SK-N-SH (cell line): ENCODE data around the gene ARMC9. TPM values are rescaled to one million over a fixed set of nuclear protein-coding genes. Genes with fewer than 3 reads are reported as not detected.

Experiments used
- CTCF ChIA-PET: fragments of 300-600, 350-600 bp; formaldehyde crosslinking; extraction: SDS; loops from one replicate; lab custom pipeline; 2021; lab: Yijun Ruan, JAX
- POLR2A ChIA-PET: fragments of 350-600 bp; sonication (Branson Sonifier 250); formaldehyde crosslinking; extraction: SDS; loops from one replicate; lab custom pipeline; 2020; ENCODE audit warnings: antibody characterized with exemption, inconsistent platforms; lab: Yijun Ruan, JAX
- DNase-seq: peaks from one replicate; pipeline ENCODE4 v3.0.0; 2012
- H2AFZ ChIP-seq: fragments of 200-600 bp; sonication (generic); 2 replicates; pipeline ENCODE4 v1.8.1; 2016; ENCODE audit warnings: antibody characterized with exemption, mild to moderate bottlenecking, low read depth
- H3F3A ChIP-seq: fragments of 200-600 bp; sonication (generic); replicated peaks from 2 replicates; pipeline ENCODE3; 2016; ENCODE audit warnings: antibody characterized with exemption, mild to moderate bottlenecking; ENCODE audit not compliant: insufficient read depth
- H3K27ac ChIP-seq, 2 experiments: fragments of 200-500 bp in 1 of 2; fragments of 200-600 bp in 1 of 2; sonication (Bioruptor generic) in 1 of 2; sonication (generic), shearing (Covaris generic) in 1 of 2; 2 replicates each; pipeline versions ENCODE4 v1.5.1 to v1.6.1; 2014 to 2016; ENCODE audit warnings: low read depth in 2 of 2, inconsistent platforms in 1 of 2, low read length in 1 of 2, mild to moderate bottlenecking in 1 of 2, mixed read lengths in 1 of 2
- H3K27me3 ChIP-seq: fragments of 200-600 bp; sonication (generic), shearing (Covaris generic); 2 replicates; pipeline ENCODE4 v1.6.1; 2016; ENCODE audit warnings: mixed run types; ENCODE audit not compliant: insufficient read depth
- H3K36me3 ChIP-seq, 2 experiments: fragments of 200-500 bp in 1 of 2; fragments of 200-600 bp in 1 of 2; sonication (Bioruptor generic) in 1 of 2; sonication (generic) in 1 of 2; replicated peaks in 1 of 2; 2 replicates each; pipeline versions ENCODE3 to v1.5.1; 2014 to 2016; ENCODE audit warnings: low read length in 1 of 2, mild to moderate bottlenecking in 1 of 2; ENCODE audit not compliant: insufficient read depth in 2 of 2, control insufficient read depth in 1 of 2
- H3K4me1 ChIP-seq, 2 experiments: fragments of 200-500 bp in 1 of 2; fragments of 200-600 bp in 1 of 2; sonication (Bioruptor generic) in 1 of 2; sonication (generic), shearing (Covaris generic) in 1 of 2; 2 replicates each; pipeline versions ENCODE4 v1.5.1 to v1.6.1; 2014 to 2016; ENCODE audit warnings: low read depth in 1 of 2, low read length in 1 of 2, mixed run types in 1 of 2; ENCODE audit not compliant: insufficient read depth in 2 of 2, control insufficient read depth in 1 of 2
- H3K4me2 ChIP-seq: fragments of 200-600 bp; sonication (generic), shearing (Covaris generic); 2 replicates; pipeline ENCODE4 v1.6.1; 2017; ENCODE audit warnings: mixed run types
- H3K4me3 ChIP-seq, 2 experiments: fragments of 200-500 bp in 1 of 2; fragments of 200-600 bp in 1 of 2; sonication (Bioruptor generic) in 1 of 2; sonication (generic), shearing (Covaris generic) in 1 of 2; 2 replicates each; pipeline versions ENCODE4 v1.5.1 to v1.8.1; 2014 to 2016; ENCODE audit warnings: low read depth in 2 of 2, inconsistent platforms in 1 of 2, low read length in 1 of 2, mild to moderate bottlenecking in 1 of 2, mixed read lengths in 1 of 2, moderate library complexity in 1 of 2
- H3K79me2 ChIP-seq: fragments of 200-600 bp; sonication (generic); 2 replicates; pipeline ENCODE4 v1.8.1; 2017; ENCODE audit warnings: mild to moderate bottlenecking; ENCODE audit not compliant: insufficient read depth
- H3K9ac ChIP-seq: fragments of 200-600 bp; sonication (generic); 2 replicates; pipeline ENCODE4 v1.6.1; 2017; ENCODE audit warnings: mixed run types
- H3K9me2 ChIP-seq: fragments of 200-600 bp; sonication (generic); 2 replicates; pipeline ENCODE4 v1.6.1; 2017; ENCODE audit warnings: mixed run types
- H3K9me3 ChIP-seq: fragments of 200-600 bp; sonication (generic); 2 replicates; pipeline ENCODE4 v1.6.1; 2017; ENCODE audit warnings: mixed run types, mild to moderate bottlenecking, moderate library complexity
- H4K20me1 ChIP-seq: fragments of 200-600 bp; sonication (generic); 2 replicates; pipeline ENCODE4 v1.6.1; 2017; ENCODE audit warnings: mild to moderate bottlenecking, mixed run types; ENCODE audit not compliant: insufficient read depth
- ELF1 ChIP-seq: IDR thresholded peaks from 2 replicates; pipeline ENCODE4 v1.4.0; 2012
- GABPA ChIP-seq: IDR thresholded peaks from 2 replicates; pipeline ENCODE4 v1.4.0; 2012; ENCODE audit warnings: low read depth, mild to moderate bottlenecking
- POLR2AphosphoS5 ChIP-seq: IDR thresholded peaks from 2 replicates; pipeline ENCODE4 v1.6.1; 2012; ENCODE audit warnings: low read depth, low read length
- RAD21 ChIP-seq: IDR thresholded peaks from 2 replicates; pipeline ENCODE4 v1.6.1; 2012; ENCODE audit warnings: mild to moderate bottlenecking, low read length
- RFX5 ChIP-seq: IDR thresholded peaks from 2 replicates; pipeline ENCODE4 v1.6.1; 2012; ENCODE audit warnings: mild to moderate bottlenecking, improper control_type of control experiment, low read length
- RXRA ChIP-seq: IDR thresholded peaks from 2 replicates; pipeline ENCODE4 v1.4.0; 2012; ENCODE audit warnings: low read depth, mild to moderate bottlenecking, borderline replicate concordance
- SIN3A ChIP-seq: IDR thresholded peaks from 2 replicates; pipeline ENCODE4 v1.6.1; 2012; ENCODE audit warnings: low read depth, mild to moderate bottlenecking, low read length, moderate library complexity, borderline replicate concordance
- SMC3 ChIP-seq: IDR thresholded peaks from 2 replicates; pipeline ENCODE4 v1.6.1; 2012; ENCODE audit warnings: low read depth, low read length, improper control_type of control experiment
- TAF1 ChIP-seq: IDR thresholded peaks from 2 replicates; pipeline ENCODE4 v1.6.1; 2012; ENCODE audit warnings: low read depth, mild to moderate bottlenecking, low read length, moderate library complexity, borderline replicate concordance
- TCF12 ChIP-seq: IDR thresholded peaks from 2 replicates; pipeline ENCODE4 v1.4.0; 2012
- TEAD4 ChIP-seq: IDR thresholded peaks from 2 replicates; pipeline ENCODE4 v1.4.0; 2012; ENCODE audit warnings: mild to moderate bottlenecking, borderline replicate concordance; ENCODE audit not compliant: insufficient read depth
- WGBS: methylation state at CpG from one replicate; pipeline ENCODE4 v1.1.6; 2017; ENCODE audit warnings: low lambda C conversion rate; 5-methylcytosine and 5-hydroxymethylcytosine counted together
- polyA plus RNA-seq, 3 experiments: library from polyadenylated mRNA; depleted of rRNA; stranded (reverse); fragments of >200 nt; gene quantifications; 2 replicates each; pipeline ENCODE4 v1.2.3, GENCODE V29; 2012
- TF ChIP-seq, protein P1 (sequence below): fragments of 150-350 bp; IDR thresholded peaks from 2 replicates; pipeline ENCODE4 v1.6.1; 2017; ENCODE audit warnings: antibody characterized with exemption, low read length, low read depth, borderline replicate concordance
- TF ChIP-seq, protein P2 (sequence below): IDR thresholded peaks from 2 replicates; pipeline ENCODE4 v1.4.0; 2012; ENCODE audit warnings: low read depth
- TF ChIP-seq, protein P3 (sequence below): IDR thresholded peaks from 2 replicates; pipeline ENCODE4 v1.6.1; 2012; ENCODE audit warnings: mild to moderate bottlenecking, low read depth, low read length, moderate library complexity
- TF ChIP-seq, protein P4 (sequence below): IDR thresholded peaks from 2 replicates; pipeline ENCODE4; 2012
- TF ChIP-seq, protein P5 (sequence below): fragments of 200-600 bp; sonication (generic); IDR thresholded peaks from 2 replicates; pipeline ENCODE4 v1.6.1; 2017; ENCODE audit warnings: antibody characterized with exemption, mild to moderate bottlenecking, moderate library complexity

Gene ARMC9
- polyA plus RNA-seq, 1 of the 3 experiments (the other 2 are of a cell fraction): 25.3 TPM

DNA sequence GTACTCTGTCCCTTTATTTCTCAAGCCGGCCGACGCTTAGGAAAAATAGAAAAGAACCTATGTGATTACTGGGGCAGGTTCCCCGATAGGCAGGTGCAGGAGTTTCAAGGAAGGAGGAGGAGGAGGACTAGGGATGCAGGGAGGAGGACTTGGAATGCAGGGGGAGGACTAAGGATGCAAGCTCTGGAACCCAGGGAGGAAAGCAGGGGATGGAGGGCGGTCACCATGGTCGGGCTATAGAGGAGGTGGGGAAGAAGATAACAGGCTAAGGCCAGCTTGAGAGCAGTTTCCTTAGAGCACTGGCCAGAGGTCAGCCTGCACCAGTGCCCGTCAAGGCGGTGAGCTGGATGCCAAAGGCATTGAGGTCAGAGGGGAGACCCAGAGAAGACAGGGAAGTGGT, 178.4 kb downstream of the ARMC9 start (continued):
- no peak for TF ChIP-seq TAF1

DNA sequence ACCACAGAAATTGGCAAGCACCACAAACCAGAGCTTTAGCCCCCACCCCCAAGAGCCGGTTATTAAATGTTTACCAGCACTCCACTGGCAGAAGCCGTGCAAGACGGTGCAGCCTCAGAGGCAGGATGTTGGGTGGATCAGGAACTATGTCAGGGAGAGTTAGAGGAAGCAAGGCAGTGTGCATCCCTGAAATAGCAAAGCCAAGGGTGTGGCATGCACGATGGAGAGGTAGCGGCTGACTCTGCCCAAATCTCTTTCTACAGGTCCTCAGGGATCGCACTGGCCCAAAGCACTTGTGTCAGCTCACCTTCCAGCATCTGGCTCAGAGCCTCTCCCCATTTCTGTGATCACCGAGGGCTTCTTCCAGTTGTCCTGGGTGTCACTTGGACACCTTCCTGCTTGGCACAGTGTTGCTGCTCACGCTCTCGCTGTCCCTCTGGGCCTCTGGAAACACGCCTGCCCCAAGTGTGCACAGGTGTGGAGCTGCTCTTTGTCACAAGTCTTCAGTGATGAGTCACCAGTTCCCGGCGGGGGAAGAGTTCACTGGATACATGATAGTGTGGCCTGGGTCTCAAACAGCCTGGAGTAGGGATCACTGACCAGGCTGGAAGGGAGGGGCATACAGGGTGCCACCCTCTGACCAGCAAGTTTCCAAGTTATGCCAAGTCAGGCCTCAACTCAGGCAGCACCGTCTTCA, 179.7 kb downstream of the ARMC9 start:
- no peaks in the 10 kb centered on the region for H3K27me3 ChIP-seq
- no peak overlapping the region for H3K27ac ChIP-seq
- no peak overlapping the region for H3K4me3 ChIP-seq
- H3K4me1 ChIP-seq: peaks cover 0 to 3% of the 10 kb centered on the region in 2 experiments; a peak in 2 of 4 replicates
- H3K9me2 ChIP-seq: no peaks in the 10 kb centered on the region
- no peaks in the 10 kb centered on the region for H3K36me3 ChIP-seq
- POLR2A ChIA-PET: no interaction called here
- DNase-seq: no peak
- H3K4me2 ChIP-seq: no peak overlapping the region
- no peaks in the 10 kb centered on the region for H3F3A ChIP-seq
- CTCF ChIA-PET: interaction anchor here (1.5 kb wide), 1 partner anchor 35 kb away, joined by 3 read pairs; no protein-coding TSS in a partner anchor
- no peaks in the 10 kb centered on the region for H3K79me2 ChIP-seq
- no peak overlapping the region for H2AFZ ChIP-seq
- no peaks in the 10 kb centered on the region for H3K9me3 ChIP-seq
- H4K20me1 ChIP-seq: no peaks in the 10 kb centered on the region
- H3K9ac ChIP-seq: no peak overlapping the region
- TF ChIP-seq SMC3 (no peak), RAD21 (no peak), ELF1 (no peak)
- WGBS: 84% methylated on average over 11 of the region's 13 CpGs

DNA sequence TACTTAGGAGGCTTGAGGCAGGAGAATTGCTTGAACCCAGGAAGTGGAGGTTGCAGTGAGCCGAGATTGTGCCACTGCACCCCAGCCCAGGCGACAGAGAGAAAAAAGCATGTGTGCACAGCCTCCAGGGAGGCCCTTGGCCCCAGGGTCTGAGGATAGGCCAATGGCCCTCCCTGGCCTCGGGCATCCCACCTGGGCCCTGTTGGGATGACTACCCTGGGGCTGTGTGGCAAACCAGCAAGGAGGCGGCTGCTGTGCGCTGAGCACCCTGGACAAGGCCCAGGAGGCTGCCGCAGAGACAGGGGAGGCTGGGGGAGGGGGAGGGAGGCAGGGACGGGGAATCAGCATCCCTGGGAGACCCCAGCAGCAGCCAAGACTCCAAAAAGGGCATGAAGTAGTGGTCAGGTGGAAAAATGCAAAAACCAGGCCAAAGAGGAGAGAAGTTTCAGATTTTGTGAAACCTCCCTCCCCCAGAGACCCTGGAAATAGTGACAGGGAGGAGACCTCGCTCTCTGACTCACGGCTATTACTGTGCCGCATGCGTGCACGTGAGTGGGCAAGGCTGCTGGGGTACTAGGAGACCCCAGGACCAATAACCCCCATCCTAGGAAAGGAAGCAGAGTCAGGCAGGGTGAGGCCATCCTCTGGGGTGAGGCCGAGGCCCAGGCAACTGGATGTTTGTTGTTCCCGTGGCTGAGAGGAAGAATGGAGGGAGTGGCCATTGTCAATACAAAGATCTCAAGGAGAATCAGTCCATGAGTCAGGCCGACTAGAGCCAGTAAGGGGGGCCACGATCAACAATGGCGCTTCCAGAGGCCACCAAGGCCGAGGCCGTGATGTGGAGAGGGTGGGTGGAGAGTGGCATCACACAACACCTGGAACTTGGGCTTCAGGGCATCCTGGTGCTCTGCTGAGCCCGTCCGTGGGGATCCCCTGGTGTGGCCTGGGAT, 181.1 kb downstream of the ARMC9 start:
- Histone ChIP-seq H2AFZ (no peak overlapping the region), H3K9ac (no peak overlapping the region), H3K4me2 (no peak overlapping the region), H3F3A (no peaks in the 10 kb centered on the region), H3K9me2 (no peaks in the 10 kb centered on the region), H3K36me3 (no peaks in the 10 kb centered on the region), H3K4me1 (peaks cover 0 to 3% of the 10 kb centered on the region in 2 experiments; a peak in 2 of 4 replicates), H3K4me3 (no peak overlapping the region), H3K79me2 (no peaks in the 10 kb centered on the region), H3K27ac (no peak overlapping the region), H3K27me3 (no peaks in the 10 kb centered on the region), H3K9me3 (peaks cover under 1% of the 10 kb centered on the region; the same call in 1 of the 2 replicates), H4K20me1 (no peaks in the 10 kb centered on the region)
- ChIA-PET POLR2A (no interaction called here), CTCF (no interaction called here)
- DNase-seq: no peak
- WGBS: 91% methylated on average over 21 of the region's 21 CpGs
- TF ChIP-seq, protein P1, sequence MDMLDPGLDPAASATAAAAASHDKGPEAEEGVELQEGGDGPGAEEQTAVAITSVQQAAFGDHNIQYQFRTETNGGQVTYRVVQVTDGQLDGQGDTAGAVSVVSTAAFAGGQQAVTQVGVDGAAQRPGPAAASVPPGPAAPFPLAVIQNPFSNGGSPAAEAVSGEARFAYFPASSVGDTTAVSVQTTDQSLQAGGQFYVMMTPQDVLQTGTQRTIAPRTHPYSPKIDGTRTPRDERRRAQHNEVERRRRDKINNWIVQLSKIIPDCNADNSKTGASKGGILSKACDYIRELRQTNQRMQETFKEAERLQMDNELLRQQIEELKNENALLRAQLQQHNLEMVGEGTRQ: no peak
- no peak for TF ChIP-seq TCF12
- TF ChIP-seq SIN3A: no peak
- TF ChIP-seq, protein P2, sequence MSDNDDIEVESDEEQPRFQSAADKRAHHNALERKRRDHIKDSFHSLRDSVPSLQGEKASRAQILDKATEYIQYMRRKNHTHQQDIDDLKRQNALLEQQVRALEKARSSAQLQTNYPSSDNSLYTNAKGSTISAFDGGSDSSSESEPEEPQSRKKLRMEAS: no peak
- no peak for TF ChIP-seq TEAD4
- TF ChIP-seq, protein P3, sequence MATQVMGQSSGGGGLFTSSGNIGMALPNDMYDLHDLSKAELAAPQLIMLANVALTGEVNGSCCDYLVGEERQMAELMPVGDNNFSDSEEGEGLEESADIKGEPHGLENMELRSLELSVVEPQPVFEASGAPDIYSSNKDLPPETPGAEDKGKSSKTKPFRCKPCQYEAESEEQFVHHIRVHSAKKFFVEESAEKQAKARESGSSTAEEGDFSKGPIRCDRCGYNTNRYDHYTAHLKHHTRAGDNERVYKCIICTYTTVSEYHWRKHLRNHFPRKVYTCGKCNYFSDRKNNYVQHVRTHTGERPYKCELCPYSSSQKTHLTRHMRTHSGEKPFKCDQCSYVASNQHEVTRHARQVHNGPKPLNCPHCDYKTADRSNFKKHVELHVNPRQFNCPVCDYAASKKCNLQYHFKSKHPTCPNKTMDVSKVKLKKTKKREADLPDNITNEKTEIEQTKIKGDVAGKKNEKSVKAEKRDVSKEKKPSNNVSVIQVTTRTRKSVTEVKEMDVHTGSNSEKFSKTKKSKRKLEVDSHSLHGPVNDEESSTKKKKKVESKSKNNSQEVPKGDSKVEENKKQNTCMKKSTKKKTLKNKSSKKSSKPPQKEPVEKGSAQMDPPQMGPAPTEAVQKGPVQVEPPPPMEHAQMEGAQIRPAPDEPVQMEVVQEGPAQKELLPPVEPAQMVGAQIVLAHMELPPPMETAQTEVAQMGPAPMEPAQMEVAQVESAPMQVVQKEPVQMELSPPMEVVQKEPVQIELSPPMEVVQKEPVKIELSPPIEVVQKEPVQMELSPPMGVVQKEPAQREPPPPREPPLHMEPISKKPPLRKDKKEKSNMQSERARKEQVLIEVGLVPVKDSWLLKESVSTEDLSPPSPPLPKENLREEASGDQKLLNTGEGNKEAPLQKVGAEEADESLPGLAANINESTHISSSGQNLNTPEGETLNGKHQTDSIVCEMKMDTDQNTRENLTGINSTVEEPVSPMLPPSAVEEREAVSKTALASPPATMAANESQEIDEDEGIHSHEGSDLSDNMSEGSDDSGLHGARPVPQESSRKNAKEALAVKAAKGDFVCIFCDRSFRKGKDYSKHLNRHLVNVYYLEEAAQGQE: no peak
- no peak for TF ChIP-seq TAF1
- TF ChIP-seq, protein P4, sequence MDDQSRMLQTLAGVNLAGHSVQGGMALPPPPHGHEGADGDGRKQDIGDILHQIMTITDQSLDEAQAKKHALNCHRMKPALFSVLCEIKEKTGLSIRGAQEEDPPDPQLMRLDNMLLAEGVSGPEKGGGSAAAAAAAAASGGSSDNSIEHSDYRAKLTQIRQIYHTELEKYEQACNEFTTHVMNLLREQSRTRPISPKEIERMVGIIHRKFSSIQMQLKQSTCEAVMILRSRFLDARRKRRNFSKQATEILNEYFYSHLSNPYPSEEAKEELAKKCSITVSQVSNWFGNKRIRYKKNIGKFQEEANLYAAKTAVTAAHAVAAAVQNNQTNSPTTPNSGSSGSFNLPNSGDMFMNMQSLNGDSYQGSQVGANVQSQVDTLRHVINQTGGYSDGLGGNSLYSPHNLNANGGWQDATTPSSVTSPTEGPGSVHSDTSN: no peak
- TF ChIP-seq RFX5: no peak
- TF ChIP-seq, protein P5, sequence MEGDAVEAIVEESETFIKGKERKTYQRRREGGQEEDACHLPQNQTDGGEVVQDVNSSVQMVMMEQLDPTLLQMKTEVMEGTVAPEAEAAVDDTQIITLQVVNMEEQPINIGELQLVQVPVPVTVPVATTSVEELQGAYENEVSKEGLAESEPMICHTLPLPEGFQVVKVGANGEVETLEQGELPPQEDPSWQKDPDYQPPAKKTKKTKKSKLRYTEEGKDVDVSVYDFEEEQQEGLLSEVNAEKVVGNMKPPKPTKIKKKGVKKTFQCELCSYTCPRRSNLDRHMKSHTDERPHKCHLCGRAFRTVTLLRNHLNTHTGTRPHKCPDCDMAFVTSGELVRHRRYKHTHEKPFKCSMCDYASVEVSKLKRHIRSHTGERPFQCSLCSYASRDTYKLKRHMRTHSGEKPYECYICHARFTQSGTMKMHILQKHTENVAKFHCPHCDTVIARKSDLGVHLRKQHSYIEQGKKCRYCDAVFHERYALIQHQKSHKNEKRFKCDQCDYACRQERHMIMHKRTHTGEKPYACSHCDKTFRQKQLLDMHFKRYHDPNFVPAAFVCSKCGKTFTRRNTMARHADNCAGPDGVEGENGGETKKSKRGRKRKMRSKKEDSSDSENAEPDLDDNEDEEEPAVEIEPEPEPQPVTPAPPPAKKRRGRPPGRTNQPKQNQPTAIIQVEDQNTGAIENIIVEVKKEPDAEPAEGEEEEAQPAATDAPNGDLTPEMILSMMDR: no peak
- TF ChIP-seq RXRA: no peak
- no peak for TF ChIP-seq POLR2AphosphoS5
- no peak for TF ChIP-seq GABPA
